Stomach (tissue), 9 donors: ENCODE measurements around the gene E4F1. TPM values are rescaled to one million over a fixed set of nuclear protein-coding genes. Genes with fewer than 3 reads are reported as not detected.

Experiments
- DNase-seq, 2 donors: peaks; one replicate each; pipeline versions ENCODE4 v3.0.0 to v3.0.0-alpha.2; 2013 to 2019
- H3K27ac ChIP-seq, 5 donors: fragments of 200-600 bp in 4 of 5; sonication (generic) in 4 of 5; one replicate each; pipeline ENCODE4 v1.5.1; 2013 to 2019; ENCODE audit warnings: mild to moderate bottlenecking in 1 of 5, moderate library complexity in 1 of 5
- H3K27me3 ChIP-seq, 3 donors: fragments of 200-600 bp; sonication (generic); one replicate each; pipeline ENCODE4 v1.5.1; 2017 to 2019; ENCODE audit warnings: mixed run types in 1 of 3
- H3K36me3 ChIP-seq, 4 donors: fragments of 200-600 bp; sonication (generic); 1 replicate in 3 of 4; 2 replicates in 1 of 4; pipeline ENCODE4 v1.5.1; 2016 to 2019
- H3K4me1 ChIP-seq, 4 donors: fragments of 200-600 bp; sonication (generic); one replicate each; pipeline ENCODE4 v1.5.1; 2016 to 2019
- H3K4me3 ChIP-seq, 4 donors: fragments of 200-600 bp; sonication (generic) in 3 of 4; one replicate each; pipeline ENCODE4 v1.5.1; 2016 to 2019; ENCODE audit warnings: mild to moderate bottlenecking in 1 of 4
- H3K9me3 ChIP-seq, 4 donors: fragments of 200-600 bp; sonication (generic); one replicate each; pipeline ENCODE4 v1.5.1; 2016 to 2019
- CTCF ChIP-seq, 7 experiments: fragments of 450-650 bp in 4 of 7; fragments of 200-600 bp in 3 of 7; sonication (generic) in 3 of 7; IDR thresholded peaks; one replicate each; pipeline ENCODE4 v1.5.1; 2016 to 2019; ENCODE audit warnings: antibody characterized with exemption in 7 of 7, control low read depth in 2 of 7, mild to moderate bottlenecking in 1 of 7
- EP300 ChIP-seq: sonication (generic); formaldehyde crosslinking; IDR thresholded peaks from one replicate; pipeline ENCODE4 v1.6.1; 2017; ENCODE audit warnings: antibody characterized with exemption
- POLR2A ChIP-seq, 4 donors: fragments of 450-650 bp; IDR thresholded peaks; one replicate each; pipeline ENCODE4 v1.6.1; 2016; ENCODE audit warnings: antibody characterized with exemption in 4 of 4, control low read depth in 2 of 4, mild to moderate bottlenecking in 1 of 4, moderate library complexity in 1 of 4
- POLR2AphosphoS5 ChIP-seq, 3 donors: sonication (generic); formaldehyde crosslinking; IDR thresholded peaks; one replicate each; pipeline ENCODE4 v1.6.1; 2016; ENCODE audit warnings: antibody characterized with exemption in 3 of 3
- WGBS, 5 donors: extraction: QIAGEN DNeasy Blood & Tissue Kit in 3 of 5; methylation state at CpG; one replicate each; pipeline versions ENCODE4 v1.1.5 to v1.1.7; 2013 to 2018; 5-methylcytosine and 5-hydroxymethylcytosine counted together
- intact Hi-C: fragments of 100-400 bp; cut with DNase I; formaldehyde crosslinking; loops from one replicate; pipeline ENCODE4 v1.15.1; 2023; ENCODE audit warnings: low total_unique reads
- polyA plus RNA-seq, 3 donors: library from polyadenylated mRNA; stranded (reverse); fragments of 200-250 nt; gene quantifications; one replicate each; pipeline ENCODE4 v1.2.3, GENCODE V29; 2013
- total RNA-seq, 5 donors: library from RNA; depleted of rRNA; stranded (reverse); fragments of >200 nt; gene quantifications; one replicate each; pipeline versions ENCODE4 v1.1.0 to v1.2.3, GENCODE V29; 2014 to 2016
- donor health status: healthy with polysubstance abuse.
- donor health status: Bipolar disorder and iron deficiency.
- donor health status: healthy.

E4F1 gene
- total and polyA plus RNA-seq, 8 donors = 12.7 to 114 (median 35.6) TPM

GRCh38 chr16:2205104-2205966 is 18.1 kb upstream of the E4F1 start, which contains the start of gene MLST8:
Gene MLST8 (plus strand): TSS chr16:2205454. CDS start chr16:2206086, 632 bp downstream.
- 0 to 1% (median 0%) methylated on average over 14 to 93 of the region's 93 CpGs for WGBS, 5 donors
- H3K4me1 ChIP-seq = peaks cover 12 to 28% (median 22%) of the 10 kb centered on the region in 4 donors
- TF ChIP-seq POLR2A (IDR thresholded peaks at IDR 0.05) = no peak
- no peak for TF ChIP-seq EP300
- peak; percentile 41 to 90 (median 77) for TF ChIP-seq POLR2AphosphoS5 (IDR thresholded peaks at IDR 0.05)
- peak in 1 of 7 experiments; percentile 27 for TF ChIP-seq CTCF (IDR thresholded peaks at IDR 0.05)

GRCh38 chr16:2205967-2206313 is 17.5 kb upstream of the E4F1 start:
- 0 to 8% (median 6%) methylated on average over 2 to 16 of the region's 16 CpGs for WGBS, 5 donors

More at GRCh38 chr16:2205104-2205966, 18.1 kb upstream of the E4F1 start, which contains the start of gene MLST8:
- intact Hi-C loops = loop anchor here (10.0 kb wide), 1 partner anchor 49 kb away; the partner anchor contains the start of gene ECI1
- Histone ChIP-seq H3K36me3 (peaks cover 29 to 39% (median 37%) of the 10 kb centered on the region in 4 donors), H3K27ac (peak within 1 kb of the TSS; percentile 95 to 99 (median 96)), H3K4me3 (peak within 1 kb of the TSS; percentile 65 to 75 (median 69)), H3K9me3 (no peaks in the 10 kb centered on the region), H3K27me3 (no peaks in the 10 kb centered on the region)
- peak; percentile 87 to 96 for DNase-seq

GRCh38 chr16:2206420-2206779 is 17.0 kb upstream of the E4F1 start:
- Histone ChIP-seq H3K27me3 (no peaks in the 10 kb centered on the region), H3K4me3 (peak overlapping the region; percentile 65 to 75 (median 69)), H3K4me1 (peaks cover 12 to 28% (median 24%) of the 10 kb centered on the region in 4 donors), H3K9me3 (no peaks in the 10 kb centered on the region), H3K27ac (peak overlapping the region; percentile 95 to 99 (median 96)), H3K36me3 (peaks cover 29 to 43% (median 38%) of the 10 kb centered on the region in 4 donors)
- TF ChIP-seq POLR2A (IDR thresholded peaks at IDR 0.05) = no peak
- TF ChIP-seq EP300 = no peak
- TF ChIP-seq POLR2AphosphoS5 (IDR thresholded peaks at IDR 0.05) = no peak
- TF ChIP-seq CTCF (IDR thresholded peaks at IDR 0.05) = no peak
- intact Hi-C loops = loop anchor here (10.0 kb wide), 1 partner anchor 48 kb away; the partner anchor contains the start of gene ECI1
- 74 to 82% (median 79%) methylated on average over 18 of the region's 18 CpGs for WGBS, 5 donors
- DNase-seq = no peak

More at GRCh38 chr16:2205967-2206313, 17.5 kb upstream of the E4F1 start:
- peaks cover 29 to 43% (median 38%) of the 10 kb centered on the region in 4 donors for H3K36me3 ChIP-seq
- no peaks in the 10 kb centered on the region for H3K27me3 ChIP-seq
- intact Hi-C loops = loop anchor here (10.0 kb wide), 1 partner anchor 49 kb away; the partner anchor contains the start of gene ECI1
- peak overlapping the region; percentile 95 to 99 (median 96) for H3K27ac ChIP-seq
- DNase-seq = no peak
- H3K4me1 ChIP-seq = peaks cover 12 to 28% (median 23%) of the 10 kb centered on the region in 4 donors
- TF ChIP-seq POLR2AphosphoS5 (IDR thresholded peaks at IDR 0.05) (no peak), CTCF (IDR thresholded peaks at IDR 0.05) (no peak), EP300 (no peak), POLR2A (IDR thresholded peaks at IDR 0.05) (no peak)
- H3K9me3 ChIP-seq = no peaks in the 10 kb centered on the region
- H3K4me3 ChIP-seq = peak overlapping the region; percentile 65 to 75 (median 69)

- Histone ChIP-seq H3K27me3 (no peaks in the 10 kb centered on the region), H3K4me3 (peak overlapping the region in 2 of 4 donors; percentile 65), H3K27ac (peak overlapping the region in 1 of 5 donors; percentile 99), H3K36me3 (peaks cover 29 to 43% (median 38%) of the 10 kb centered on the region in 4 donors), H3K9me3 (no peaks in the 10 kb centered on the region), H3K4me1 (peaks cover 12 to 32% (median 27%) of the 10 kb centered on the region in 4 donors)
- intact Hi-C loops = loop anchor here (10.0 kb wide), 1 partner anchor 48 kb away; the partner anchor contains the start of gene ECI1
- 89 to 93% (median 91%) methylated on average over 9 to 23 of the region's 23 CpGs for WGBS, 5 donors
- no peak for DNase-seq
- TF ChIP-seq POLR2AphosphoS5 (IDR thresholded peaks at IDR 0.05) (no peak), EP300 (no peak), POLR2A (IDR thresholded peaks at IDR 0.05) (no peak), CTCF (IDR thresholded peaks at IDR 0.05) (no peak)
Observed at GRCh38 chr16:2206780-2207433, 16.5 kb upstream of the E4F1 start.
